ENCODE data around the gene IRAK4.

IRAK4 gene

GRCh38 chr12:43762596-43762995, 3.8 kb downstream of the IRAK4 start:
- H3K4me3 ChIP-seq (ENCODE audit: control insufficient read depth, low read depth, low read length) = no peak overlapping the region
- DNase-seq (ENCODE audit: low read depth) = no peak
- TF ChIP-seq CTCF (conservative IDR thresholded peaks at IDR 0.05; ENCODE audit: control insufficient read depth, insufficient read depth, low read depth, low read length) = no peak

GRCh38 chr12:43763769-43764168, 5.0 kb downstream of the IRAK4 start:
- TF ChIP-seq CTCF (conservative IDR thresholded peaks at IDR 0.05; ENCODE audit: control insufficient read depth, insufficient read depth, low read depth, low read length) = no peak
- H3K4me3 ChIP-seq (ENCODE audit: control insufficient read depth, low read depth, low read length) = no peak overlapping the region
- no peak for DNase-seq (ENCODE audit: low read depth)

GRCh38 chr12:43764528-43764927, 5.8 kb downstream of the IRAK4 start:
- TF ChIP-seq CTCF (conservative IDR thresholded peaks at IDR 0.05; ENCODE audit: control insufficient read depth, insufficient read depth, low read depth, low read length) = no peak
- H3K4me3 ChIP-seq (ENCODE audit: control insufficient read depth, low read depth, low read length) = no peak overlapping the region
- no peak for DNase-seq (ENCODE audit: low read depth)

GRCh38 chr12:43766291-43766690, 7.5 kb downstream of the IRAK4 start:
- DNase-seq (ENCODE audit: low read depth) = no peak
- H3K4me3 ChIP-seq (ENCODE audit: control insufficient read depth, low read depth, low read length) = no peak overlapping the region
- TF ChIP-seq CTCF (conservative IDR thresholded peaks at IDR 0.05; ENCODE audit: control insufficient read depth, insufficient read depth, low read depth, low read length) = no peak

- DNase-seq (ENCODE audit: low read depth) = peak; percentile 40
- no peak overlapping the region for H3K4me3 ChIP-seq (ENCODE audit: control insufficient read depth, low read depth, low read length)
- TF ChIP-seq CTCF (conservative IDR thresholded peaks at IDR 0.05; ENCODE audit: control insufficient read depth, insufficient read depth, low read depth, low read length) = peak; percentile 45
These were observed 17.7 kb downstream of the IRAK4 start for GRCh38 chr12:43776498-43776897.

GRCh38 chr12:43786899-43787693, 28.3 kb downstream of the IRAK4 start:
- no peak overlapping the region for H3K4me3 ChIP-seq (ENCODE audit: control insufficient read depth, low read depth, low read length)
- TF ChIP-seq CTCF (conservative IDR thresholded peaks at IDR 0.05; ENCODE audit: control insufficient read depth, insufficient read depth, low read depth, low read length) = no peak

More at GRCh38 chr12:43786899-43787693, 28.3 kb downstream of the IRAK4 start:
- peak; percentile 69 for DNase-seq (ENCODE audit: low read depth)
